Activated T-helper 1 cell treated with Interleukin-2 at 50 U/mL for 16 hours (primary cell): ENCODE measurements around the gene TMEM156.

Experiments used
- DNase-seq: peaks from one replicate; pipeline ENCODE4 v3.0.0-alpha.2; 2020; ENCODE audit warnings: low read depth

Gene TMEM156

DNA sequence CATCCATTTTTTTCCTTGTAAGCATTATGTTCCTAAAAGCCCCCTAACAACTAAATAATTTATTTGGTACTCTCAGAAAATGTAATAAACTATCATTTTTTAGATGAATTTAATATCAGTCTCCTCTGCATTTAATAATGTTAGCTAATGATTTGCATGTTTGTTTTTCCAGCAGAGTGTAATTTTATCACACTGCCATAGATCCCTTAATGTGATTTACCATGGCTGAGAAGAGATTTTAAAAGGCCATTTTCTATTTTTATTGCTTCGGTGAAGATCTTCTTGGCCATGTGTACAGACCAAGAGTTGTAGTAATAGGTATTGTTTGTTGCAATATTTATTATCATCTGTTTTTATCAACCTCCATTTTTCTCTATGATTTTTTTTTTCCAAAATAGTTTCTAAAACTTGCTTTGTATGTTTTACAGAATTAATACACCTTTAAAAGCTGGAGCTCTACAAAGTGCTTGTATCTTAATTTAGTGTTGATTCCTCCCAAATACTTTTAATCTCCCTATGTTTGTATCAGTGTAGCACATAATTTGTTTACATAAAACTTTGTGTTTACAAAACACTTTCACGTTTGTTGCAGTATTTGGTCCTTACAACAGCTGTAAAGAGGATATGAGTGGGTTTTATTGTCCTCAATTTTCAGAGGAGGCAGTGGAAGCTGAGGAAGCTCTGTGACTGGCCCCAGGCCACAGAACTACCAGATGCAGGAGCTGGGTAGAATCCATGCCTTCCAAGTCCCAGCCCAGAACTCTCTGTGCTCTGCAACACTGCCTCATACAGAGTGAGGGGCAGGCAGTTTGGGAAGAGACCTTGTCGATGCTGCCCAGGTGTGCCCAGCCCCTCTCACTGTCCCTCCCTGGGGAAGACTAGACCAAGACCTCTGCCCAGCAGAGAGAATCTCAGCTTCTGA, 106.5 kb downstream of the TMEM156 start:
- DNase-seq = no peak

DNA sequence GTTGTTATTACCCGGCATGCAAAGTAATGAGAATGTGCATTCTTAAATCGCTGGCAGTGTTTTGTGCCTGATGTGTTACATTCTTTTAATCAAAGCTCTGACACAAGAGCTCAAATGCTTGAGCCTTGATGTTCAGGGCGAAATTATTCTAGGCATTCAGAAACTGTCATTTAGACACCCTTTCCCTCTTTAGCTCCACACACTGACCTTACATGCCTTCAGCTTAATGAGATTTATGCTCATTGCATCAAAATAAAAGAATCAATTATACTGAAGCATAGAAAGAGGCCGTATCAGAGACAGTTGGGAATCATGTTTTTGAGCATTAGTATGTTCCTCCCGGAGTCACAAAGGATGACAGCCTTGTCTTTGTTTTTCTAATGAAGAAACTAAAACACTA, 107.9 kb downstream of the TMEM156 start:
- DNase-seq = no peak

DNA sequence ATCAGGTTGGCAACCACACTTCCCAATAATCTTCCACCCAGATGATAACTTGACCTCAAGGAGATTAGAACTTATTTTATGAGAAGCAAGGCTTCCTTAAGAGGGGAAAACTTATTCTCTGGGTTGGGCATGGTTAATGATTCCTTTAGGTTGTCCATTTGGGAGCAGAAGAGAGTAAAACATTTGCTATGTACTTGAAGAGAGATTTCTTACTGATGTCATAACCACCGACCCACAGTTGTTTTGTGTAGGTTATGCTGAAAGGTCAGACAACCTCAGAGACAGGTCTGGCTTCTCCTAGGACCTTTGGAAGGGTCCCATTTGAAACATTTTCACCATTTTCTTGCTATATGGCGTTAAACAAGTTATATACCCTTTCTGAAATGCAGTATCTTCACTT, 108.5 kb downstream of the TMEM156 start:
- DNase-seq = no peak

DNA sequence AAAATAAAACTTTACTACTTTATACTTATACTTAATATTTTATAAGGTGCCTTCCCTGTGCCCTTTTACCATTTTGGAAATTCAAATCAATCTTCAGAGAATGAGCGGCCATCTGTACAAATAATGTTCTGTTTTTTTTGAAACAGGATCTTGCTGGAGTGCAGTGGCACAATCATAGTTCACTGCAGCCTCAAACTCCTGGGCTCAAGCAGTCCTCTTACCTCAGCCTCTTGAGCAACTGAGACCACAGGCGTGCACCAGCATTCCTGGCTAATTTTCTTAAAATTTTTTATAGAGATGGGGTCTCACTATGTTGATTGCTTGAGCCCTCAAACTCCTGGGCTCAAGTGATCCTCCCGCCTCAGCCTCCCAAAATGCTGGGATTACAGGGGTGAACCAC, 111.1 kb downstream of the TMEM156 start:
- no peak for DNase-seq

DNA sequence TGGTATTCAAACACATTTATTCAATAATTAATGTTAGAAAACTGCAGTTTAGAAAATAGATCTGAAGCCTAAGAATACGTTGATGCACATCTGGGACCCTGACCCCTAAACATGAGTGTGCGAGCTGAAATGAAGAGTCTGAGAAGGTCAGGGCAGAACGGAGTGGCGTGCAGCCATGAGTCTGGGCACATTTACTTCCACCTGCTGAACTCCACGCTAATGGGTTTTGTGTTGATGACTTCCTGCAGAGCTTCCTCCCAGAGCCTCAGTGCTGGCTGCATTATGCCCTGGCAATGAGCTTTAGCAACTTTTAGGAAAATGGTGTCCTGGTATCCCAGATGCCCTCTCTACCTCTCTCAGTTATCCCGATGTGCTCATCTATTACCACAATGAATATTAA, 111.5 kb downstream of the TMEM156 start:
- DNase-seq = no peak

DNA sequence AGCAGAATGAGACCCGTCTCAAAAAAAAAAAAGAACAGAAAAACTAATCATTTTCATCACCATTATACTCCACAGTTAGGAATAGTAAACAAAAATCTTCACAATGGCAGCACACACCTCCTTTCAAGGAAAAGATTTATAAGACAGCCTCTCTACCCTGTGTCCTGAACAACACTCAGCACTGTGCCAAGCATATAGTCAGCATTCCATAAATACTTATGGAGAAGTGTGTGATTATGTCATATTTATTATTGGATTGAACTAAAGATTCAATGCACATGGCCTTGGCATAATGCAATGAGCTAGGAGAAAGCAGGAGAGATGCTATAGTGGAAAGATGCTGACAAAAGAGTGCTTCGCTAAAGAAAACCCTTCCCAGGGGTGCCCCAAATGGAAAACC, 112.0 kb downstream of the TMEM156 start:
- DNase-seq = no peak

DNA sequence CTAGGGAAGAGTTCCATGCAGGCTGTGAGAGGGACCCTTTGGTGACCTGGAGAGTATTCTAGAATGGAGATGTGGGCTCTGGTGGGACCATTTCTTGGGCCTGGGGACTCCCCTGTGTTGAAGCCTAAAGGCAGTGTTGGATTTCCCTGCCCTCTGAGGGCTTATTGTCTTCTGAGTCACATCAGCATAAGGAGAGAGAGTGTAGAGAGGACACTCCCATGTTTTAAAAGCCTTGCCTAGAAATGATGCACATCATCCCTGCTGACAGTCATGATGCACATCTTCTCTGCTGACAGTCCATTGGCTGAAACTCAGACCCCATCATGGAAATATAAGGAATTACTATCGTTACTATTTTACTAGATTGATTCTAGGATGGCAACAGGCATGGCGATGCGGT, 112.7 kb downstream of the TMEM156 start:
- DNase-seq = no peak

DNA sequence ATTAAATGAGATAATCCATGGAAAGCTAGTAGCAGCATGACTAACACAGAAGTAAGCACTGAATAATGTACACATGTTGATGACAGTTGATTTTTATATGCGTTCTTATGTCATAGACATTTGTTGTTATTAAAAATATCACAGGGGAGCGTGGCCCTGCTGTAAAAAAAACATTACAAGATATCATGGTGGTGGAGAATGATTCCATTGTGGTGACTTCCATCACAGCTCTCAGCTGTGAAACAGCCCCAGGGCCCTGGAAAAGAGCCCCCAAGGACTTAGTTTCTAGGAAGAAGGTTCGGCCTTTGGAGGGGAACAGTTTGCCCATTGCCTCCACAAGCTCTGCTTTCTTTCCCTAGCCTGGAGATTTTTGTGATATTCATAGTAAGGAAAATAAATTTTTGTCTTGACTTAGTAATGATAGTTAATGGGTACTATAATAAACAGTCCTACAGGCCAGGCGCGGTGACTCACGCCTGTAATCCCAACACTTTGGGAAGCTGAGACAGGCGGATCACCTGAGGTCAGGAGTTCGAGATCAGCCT, 114.7 kb downstream of the TMEM156 start:
- DNase-seq = no peak
